ENCODE results near the gene MDFIC.
A peak's percentile ranks its signal among the peaks of the same experiment; 100 is the strongest.

MDFIC gene

DNA sequence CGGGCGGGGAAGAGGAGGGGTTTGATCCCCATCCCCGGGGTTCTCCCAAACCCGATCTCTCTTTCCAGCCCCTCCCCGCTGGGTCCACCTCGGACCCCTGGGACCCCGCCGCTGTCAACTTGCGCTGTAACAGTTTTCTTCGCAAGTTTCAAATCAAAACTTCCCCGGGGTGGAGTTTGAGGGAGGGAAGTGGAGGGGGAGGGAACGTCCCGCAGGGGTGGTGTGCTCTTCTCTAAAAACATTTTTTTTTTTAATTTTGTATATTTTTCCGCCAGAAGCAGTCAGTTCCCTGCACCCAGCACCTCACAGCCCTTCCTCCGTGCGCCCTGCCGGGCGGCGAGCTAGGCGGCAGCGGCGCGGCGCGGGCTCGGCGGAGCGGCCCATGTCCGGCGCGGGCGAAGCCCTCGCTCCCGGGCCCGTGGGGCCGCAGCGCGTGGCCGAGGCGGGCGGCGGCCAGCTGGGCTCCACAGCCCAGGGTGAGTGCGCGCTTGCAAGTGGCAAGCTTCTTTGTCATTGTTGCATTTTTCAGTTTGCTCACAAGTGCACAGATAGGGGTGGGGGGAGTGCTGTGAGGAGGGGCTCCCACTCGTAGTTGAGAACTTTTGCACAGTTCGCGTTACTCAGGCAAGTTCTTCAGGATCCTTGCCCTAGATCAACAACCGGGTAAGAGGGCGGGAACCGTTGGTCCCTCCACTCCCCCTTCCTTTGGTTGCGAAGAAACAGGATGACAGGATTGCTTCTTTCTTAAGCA lies 933 bp downstream of the MDFIC start:
- H3K27ac ChIP-seq = peak overlapping the region; percentile 42

DNA sequence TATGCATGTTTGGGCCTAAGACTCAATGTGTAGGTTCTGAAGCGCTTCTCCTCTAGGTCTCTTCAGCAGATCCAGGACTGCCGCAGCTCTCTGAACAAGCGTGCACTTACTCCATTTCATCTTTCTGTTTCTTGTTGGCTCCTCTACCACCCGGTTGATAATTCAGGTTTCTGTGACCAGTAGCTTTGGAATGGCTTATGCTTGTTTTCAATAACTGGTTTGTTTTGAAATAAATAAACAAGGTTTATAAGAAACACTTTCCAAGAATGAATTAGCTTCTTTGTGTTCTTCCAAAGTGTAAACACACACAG lies 1.5 kb downstream of the MDFIC start:
- Histone ChIP-seq H3K27ac (0 out of 2 replicates have a peak overlapping the region, but pooled peaks have one; percentile 1), H3K4me3 (ENCODE audit: low read depth, low read length) (peak overlapping the region; percentile 96), H3K9me3 (ENCODE audit: severe bottlenecking) (no peaks in the 10 kb centered on the region), H3K36me3 (no peaks in the 10 kb centered on the region), H3K27me3 (ENCODE audit: insufficient read depth, low read depth, severe bottlenecking) (no peaks in the 10 kb centered on the region)
- DNase-seq = no peak
- TF ChIP-seq, protein P1, sequence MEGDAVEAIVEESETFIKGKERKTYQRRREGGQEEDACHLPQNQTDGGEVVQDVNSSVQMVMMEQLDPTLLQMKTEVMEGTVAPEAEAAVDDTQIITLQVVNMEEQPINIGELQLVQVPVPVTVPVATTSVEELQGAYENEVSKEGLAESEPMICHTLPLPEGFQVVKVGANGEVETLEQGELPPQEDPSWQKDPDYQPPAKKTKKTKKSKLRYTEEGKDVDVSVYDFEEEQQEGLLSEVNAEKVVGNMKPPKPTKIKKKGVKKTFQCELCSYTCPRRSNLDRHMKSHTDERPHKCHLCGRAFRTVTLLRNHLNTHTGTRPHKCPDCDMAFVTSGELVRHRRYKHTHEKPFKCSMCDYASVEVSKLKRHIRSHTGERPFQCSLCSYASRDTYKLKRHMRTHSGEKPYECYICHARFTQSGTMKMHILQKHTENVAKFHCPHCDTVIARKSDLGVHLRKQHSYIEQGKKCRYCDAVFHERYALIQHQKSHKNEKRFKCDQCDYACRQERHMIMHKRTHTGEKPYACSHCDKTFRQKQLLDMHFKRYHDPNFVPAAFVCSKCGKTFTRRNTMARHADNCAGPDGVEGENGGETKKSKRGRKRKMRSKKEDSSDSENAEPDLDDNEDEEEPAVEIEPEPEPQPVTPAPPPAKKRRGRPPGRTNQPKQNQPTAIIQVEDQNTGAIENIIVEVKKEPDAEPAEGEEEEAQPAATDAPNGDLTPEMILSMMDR (IDR thresholded peaks at IDR 0.05; ENCODE audit: low read depth, low read length) = no peak

More for the DNA sequence above, 933 bp downstream of the MDFIC start:
- peak overlapping the region; percentile 96 for H3K4me3 ChIP-seq (ENCODE audit: low read depth, low read length)
- no peaks in the 10 kb centered on the region for H3K9me3 ChIP-seq (ENCODE audit: severe bottlenecking)
- peak; percentile 30 for DNase-seq
- no peaks in the 10 kb centered on the region for H3K27me3 ChIP-seq (ENCODE audit: insufficient read depth, low read depth, severe bottlenecking)
- no peaks in the 10 kb centered on the region for H3K36me3 ChIP-seq
- TF ChIP-seq, protein P1 (IDR thresholded peaks at IDR 0.05; ENCODE audit: low read depth, low read length) = no peak

DNA sequence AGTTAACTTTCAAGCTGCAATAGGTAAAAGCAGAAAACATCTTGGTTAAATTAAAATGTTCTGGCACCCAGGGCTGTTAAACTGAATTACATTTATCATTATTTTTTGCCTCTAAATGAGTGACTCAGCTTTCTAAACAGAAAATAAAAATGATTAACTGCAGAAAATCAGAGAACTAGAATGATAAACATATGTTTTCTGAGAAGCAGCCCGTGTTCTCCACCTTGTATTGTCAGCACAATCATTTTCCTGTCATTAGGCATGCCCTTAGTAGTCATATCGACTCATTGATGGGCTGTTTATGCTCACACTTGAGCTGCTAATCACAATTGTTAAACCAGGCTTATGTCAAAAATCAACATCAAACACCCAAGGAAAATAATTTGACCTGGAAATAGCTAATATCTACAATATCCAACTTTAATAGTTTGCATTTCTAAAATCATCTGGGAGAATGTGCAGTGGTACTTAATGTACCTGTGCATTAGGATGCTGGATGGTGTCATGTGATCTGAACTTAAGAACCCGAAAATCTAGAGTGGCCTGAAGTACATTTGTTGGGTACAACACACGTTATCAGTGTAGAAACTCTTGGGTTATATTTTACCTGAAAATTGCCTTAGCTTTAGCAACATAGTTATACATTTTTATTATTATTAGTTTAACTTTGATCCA lies 2.3 kb downstream of the MDFIC start:
- no peak for DNase-seq
- H3K36me3 ChIP-seq = no peaks in the 10 kb centered on the region
- H3K27ac ChIP-seq = no peak overlapping the region
- TF ChIP-seq, protein P1 (IDR thresholded peaks at IDR 0.05; ENCODE audit: low read depth, low read length) = no peak
- H3K9me3 ChIP-seq (ENCODE audit: severe bottlenecking) = no peaks in the 10 kb centered on the region
- H3K4me3 ChIP-seq (ENCODE audit: low read depth, low read length) = no peak overlapping the region
- H3K27me3 ChIP-seq (ENCODE audit: insufficient read depth, low read depth, severe bottlenecking) = no peaks in the 10 kb centered on the region

DNA sequence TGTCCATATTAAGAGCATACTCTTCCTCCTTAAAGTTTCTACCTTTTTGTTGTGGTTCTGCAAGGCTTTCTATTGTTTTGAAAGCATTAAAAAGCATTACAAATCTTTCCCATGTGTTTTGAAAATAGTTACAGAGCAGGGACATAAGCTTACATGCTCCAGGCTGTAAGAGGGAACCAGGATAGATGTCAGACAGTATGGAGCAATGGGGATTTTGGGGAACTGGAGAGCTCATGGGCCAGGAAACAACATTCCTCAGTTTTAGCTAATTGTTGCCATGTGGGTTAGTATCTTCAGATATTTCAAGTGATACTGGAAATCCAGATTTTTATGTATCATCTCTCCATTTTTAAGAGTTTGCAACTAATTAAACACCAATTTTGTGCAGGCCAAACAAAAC lies 3.5 kb downstream of the MDFIC start:
- TF ChIP-seq, protein P1 (IDR thresholded peaks at IDR 0.05; ENCODE audit: low read depth, low read length) = no peak
- no peaks in the 10 kb centered on the region for H3K27me3 ChIP-seq (ENCODE audit: insufficient read depth, low read depth, severe bottlenecking)
- no peak overlapping the region for H3K27ac ChIP-seq
- no peak for DNase-seq
- H3K9me3 ChIP-seq (ENCODE audit: severe bottlenecking) = no peaks in the 10 kb centered on the region
- H3K36me3 ChIP-seq = no peaks in the 10 kb centered on the region
- H3K4me3 ChIP-seq (ENCODE audit: low read depth, low read length) = no peak overlapping the region

DNA sequence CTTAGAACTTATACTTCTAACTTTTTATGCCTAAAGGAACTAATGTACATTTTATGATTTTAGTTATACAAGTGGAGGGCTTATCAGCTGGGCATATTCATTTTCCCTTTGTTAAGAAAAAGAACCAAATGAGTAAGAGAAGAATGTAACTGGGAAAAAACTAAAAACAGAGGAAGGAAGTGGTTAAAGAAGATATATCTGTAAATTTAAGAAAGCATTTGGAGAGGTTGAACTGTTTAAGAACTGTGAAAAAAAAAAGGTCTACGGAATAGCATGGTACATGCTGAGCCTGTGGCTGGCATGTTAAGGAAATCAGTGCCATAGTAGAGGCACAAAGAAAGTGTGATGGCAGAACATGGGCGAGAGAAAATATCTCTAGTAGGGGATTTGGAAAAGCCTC lies 6.2 kb downstream of the MDFIC start:
- no peaks in the 10 kb centered on the region for H3K27me3 ChIP-seq (ENCODE audit: insufficient read depth, low read depth, severe bottlenecking)
- DNase-seq = no peak
- TF ChIP-seq, protein P1 (IDR thresholded peaks at IDR 0.05; ENCODE audit: low read depth, low read length) = no peak
- H3K36me3 ChIP-seq = no peaks in the 10 kb centered on the region
- H3K9me3 ChIP-seq (ENCODE audit: severe bottlenecking) = no peaks in the 10 kb centered on the region
- H3K4me3 ChIP-seq (ENCODE audit: low read depth, low read length) = no peak overlapping the region
- no peak overlapping the region for H3K27ac ChIP-seq
